Central memory CD8-positive, alpha-beta T cell (primary cell): ENCODE measurements around the gene ASCL4.

Experiments used
- ATAC-seq: fragments of 150-1000 bp; cut with Tn5 transposase; replicated peaks from 2 replicates; pipeline ENCODE4 v1.10.0; 2022; ENCODE audit warnings: mild to moderate bottlenecking, moderate FRiP score, moderate number of reproducible peaks; ENCODE audit not compliant: poor library complexity, severe bottlenecking; ENCODE audit errors: extremely low read depth
- DNase-seq, 2 donors: peaks; one replicate each; pipeline ENCODE4 v3.0.0; 2021; ENCODE audit warnings: low spot score in 2 of 2
- H3K27ac Mint-ChIP-seq: one replicate; pipeline ENCODE4 v1.8.0; 2022; ENCODE audit warnings: low read depth, mild to moderate bottlenecking, moderate library complexity, mixed read lengths
- H3K27me3 Mint-ChIP-seq: one replicate; pipeline ENCODE4 v1.8.0; 2022; ENCODE audit warnings: mixed read lengths
- H3K36me3 Mint-ChIP-seq: one replicate; pipeline ENCODE4 v1.8.0; 2022; ENCODE audit warnings: mild to moderate bottlenecking, moderate library complexity, mixed read lengths; ENCODE audit not compliant: insufficient read depth
- H3K4me1 Mint-ChIP-seq: one replicate; pipeline ENCODE4 v1.8.0; 2022; ENCODE audit warnings: mixed read lengths
- H3K4me3 Mint-ChIP-seq: one replicate; pipeline ENCODE4 v1.8.0; 2022; ENCODE audit warnings: mild to moderate bottlenecking, moderate library complexity, mixed read lengths
- H3K9me3 Mint-ChIP-seq: one replicate; pipeline ENCODE4 v1.8.0; 2022; ENCODE audit warnings: mixed read lengths

Gene ASCL4

GRCh38 chr12:107822356-107822755 lies 47.9 kb downstream of the ASCL4 start:
- Mint-ChIP-seq H3K27ac (no peak overlapping the region), H3K4me1 (peaks cover 5% of the 10 kb centered on the region), H3K4me3 (no peak overlapping the region), H3K27me3 (peaks cover 48% of the 10 kb centered on the region), H3K36me3 (no peaks in the 10 kb centered on the region), H3K9me3 (peaks cover 24% of the 10 kb centered on the region)
- no peak for DNase-seq
- no peak for ATAC-seq
